ENCODE results near the gene ATXN10.
"Not testable (repeated sequence)": the region's sequence is repeated elsewhere in the genome, so short reads cannot be mapped to it uniquely, and the experiment has no call there.

The ATXN10 gene

GRCh38 chr22:45787759-45788158 lies 116.1 kb downstream of the ATXN10 start:
- DNase-seq, result no peak

GRCh38 chr22:45788522-45788921 lies 116.9 kb downstream of the ATXN10 start:
- DNase-seq, result no peak

GRCh38 chr22:45790401-45790800 lies 118.8 kb downstream of the ATXN10 start:
- DNase-seq, result no peak

- DNase-seq, result no peak
These were observed 121.5 kb downstream of the ATXN10 start for GRCh38 chr22:45793161-45793560.

GRCh38 chr22:45793892-45794291 lies 122.3 kb downstream of the ATXN10 start:
- no peak for DNase-seq

GRCh38 chr22:45796009-45796408 lies 124.4 kb downstream of the ATXN10 start:
- not testable (repeated sequence) for DNase-seq

GRCh38 chr22:45799291-45799690 lies 127.7 kb downstream of the ATXN10 start:
- no peak for DNase-seq

- DNase-seq, result no peak
These were observed 130.4 kb downstream of the ATXN10 start for GRCh38 chr22:45802054-45802453.

- no peak for DNase-seq
These were observed 132.8 kb downstream of the ATXN10 start for GRCh38 chr22:45804319-45804985.

- no peak for DNase-seq
These were observed 133.3 kb downstream of the ATXN10 start for GRCh38 chr22:45804986-45805325.

GRCh38 chr22:45805413-45805812 lies 133.8 kb downstream of the ATXN10 start:
- no peak for DNase-seq

- no peak for DNase-seq
These were observed 135.7 kb downstream of the ATXN10 start for GRCh38 chr22:45807156-45807915.

GRCh38 chr22:45812910-45813309 lies 141.3 kb downstream of the ATXN10 start:
- no peak for DNase-seq

- DNase-seq, result no peak
These were observed 142.6 kb downstream of the ATXN10 start for GRCh38 chr22:45814198-45814597.

- DNase-seq, result no peak
These were observed 145.1 kb downstream of the ATXN10 start for GRCh38 chr22:45816776-45817175.

GRCh38 chr22:45817745-45818423 lies 146.2 kb downstream of the ATXN10 start:
- no peak for DNase-seq

- DNase-seq, result no peak
These were observed 146.9 kb downstream of the ATXN10 start for GRCh38 chr22:45818424-45819085.

GRCh38 chr22:45819305-45819704 lies 147.7 kb downstream of the ATXN10 start:
- no peak for DNase-seq

GRCh38 chr22:45823336-45823735 lies 151.7 kb downstream of the ATXN10 start:
- DNase-seq, result no peak

- DNase-seq, result no peak
These were observed 154.9 kb downstream of the ATXN10 start for GRCh38 chr22:45826520-45826919.

- no peak for DNase-seq
These were observed 157.2 kb downstream of the ATXN10 start for GRCh38 chr22:45828841-45829240.

GRCh38 chr22:45830531-45831245 lies 159.1 kb downstream of the ATXN10 start:
- DNase-seq, result no peak

- DNase-seq, result no peak
These were observed 159.8 kb downstream of the ATXN10 start for GRCh38 chr22:45831394-45831793.
